ENCODE data around the gene PSMB2.
"Not testable (repeated sequence)": the region's sequence is repeated elsewhere in the genome, so short reads cannot be mapped to it uniquely, and the experiment has no call there.

Gene PSMB2

GRCh38 chr1:35580949-35581388 is 60.4 kb downstream of the PSMB2 start:
- no peak for TF ChIP-seq CTCF (IDR thresholded peaks at IDR 0.05; ENCODE audit: poor library complexity, severe bottlenecking)
- H3K27me3 ChIP-seq (ENCODE audit: insufficient read depth, poor library complexity, severe bottlenecking), result no peaks in the 10 kb centered on the region
- no peak overlapping the region for H3K27ac ChIP-seq (ENCODE audit: poor library complexity, severe bottlenecking)
- no peaks in the 10 kb centered on the region for H3K4me1 ChIP-seq (ENCODE audit: insufficient read depth, poor library complexity, severe bottlenecking)
- no peak for DNase-seq (ENCODE audit: low spot score)
- no peak overlapping the region for H3K4me3 ChIP-seq (ENCODE audit: severe bottlenecking)
- no peaks in the 10 kb centered on the region for H3K36me3 ChIP-seq (ENCODE audit: low read depth)
- no peak for ATAC-seq (ENCODE audit: low read depth)
- H3K9me3 ChIP-seq (ENCODE audit: severe bottlenecking), result no peaks in the 10 kb centered on the region

GRCh38 chr1:35577071-35577998 is 64.0 kb downstream of the PSMB2 start:
- TF ChIP-seq CTCF (IDR thresholded peaks at IDR 0.05; ENCODE audit: poor library complexity, severe bottlenecking), result no peak
- Histone ChIP-seq H3K9me3 (ENCODE audit: severe bottlenecking) (no peaks in the 10 kb centered on the region), H3K27me3 (ENCODE audit: insufficient read depth, poor library complexity, severe bottlenecking) (no peaks in the 10 kb centered on the region), H3K4me1 (ENCODE audit: insufficient read depth, poor library complexity, severe bottlenecking) (no peaks in the 10 kb centered on the region), H3K4me3 (ENCODE audit: severe bottlenecking) (no peak overlapping the region), H3K27ac (ENCODE audit: poor library complexity, severe bottlenecking) (no peak overlapping the region), H3K36me3 (ENCODE audit: low read depth) (no peaks in the 10 kb centered on the region)
- no peak for ATAC-seq (ENCODE audit: low read depth)
- no peak for DNase-seq (ENCODE audit: low spot score)

GRCh38 chr1:35576766-35577070 is 64.6 kb downstream of the PSMB2 start:
- DNase-seq (ENCODE audit: low spot score); H3K9me3 ChIP-seq (ENCODE audit: severe bottlenecking); H3K27me3 ChIP-seq (ENCODE audit: insufficient read depth, poor library complexity, severe bottlenecking); ATAC-seq (ENCODE audit: low read depth); H3K36me3 ChIP-seq (ENCODE audit: low read depth); H3K4me3 ChIP-seq (ENCODE audit: severe bottlenecking); H3K4me1 ChIP-seq (ENCODE audit: insufficient read depth, poor library complexity, severe bottlenecking); H3K27ac ChIP-seq (ENCODE audit: poor library complexity, severe bottlenecking): not testable (repeated sequence)

GRCh38 chr1:35576061-35576765 is 65.1 kb downstream of the PSMB2 start:
- H3K9me3 ChIP-seq (ENCODE audit: severe bottlenecking), result no peaks in the 10 kb centered on the region
- H3K36me3 ChIP-seq (ENCODE audit: low read depth), result no peaks in the 10 kb centered on the region
- DNase-seq (ENCODE audit: low spot score), result no peak
- ATAC-seq (ENCODE audit: low read depth), result no peak
- H3K27ac ChIP-seq (ENCODE audit: poor library complexity, severe bottlenecking), result no peak overlapping the region
- H3K4me3 ChIP-seq (ENCODE audit: severe bottlenecking), result no peak overlapping the region
- no peak for TF ChIP-seq CTCF (IDR thresholded peaks at IDR 0.05; ENCODE audit: poor library complexity, severe bottlenecking)
- H3K27me3 ChIP-seq (ENCODE audit: insufficient read depth, poor library complexity, severe bottlenecking), result no peaks in the 10 kb centered on the region
- H3K4me1 ChIP-seq (ENCODE audit: insufficient read depth, poor library complexity, severe bottlenecking), result no peaks in the 10 kb centered on the region

- ATAC-seq (ENCODE audit: low read depth), result no peak
- no peak overlapping the region for H3K4me3 ChIP-seq (ENCODE audit: severe bottlenecking)
- DNase-seq (ENCODE audit: low spot score), result no peak
- TF ChIP-seq CTCF (IDR thresholded peaks at IDR 0.05; ENCODE audit: poor library complexity, severe bottlenecking), result no peak
- no peaks in the 10 kb centered on the region for H3K9me3 ChIP-seq (ENCODE audit: severe bottlenecking)
- H3K27ac ChIP-seq (ENCODE audit: poor library complexity, severe bottlenecking), result no peak overlapping the region
- no peaks in the 10 kb centered on the region for H3K4me1 ChIP-seq (ENCODE audit: insufficient read depth, poor library complexity, severe bottlenecking)
- no peaks in the 10 kb centered on the region for H3K27me3 ChIP-seq (ENCODE audit: insufficient read depth, poor library complexity, severe bottlenecking)
- H3K36me3 ChIP-seq (ENCODE audit: low read depth), result no peaks in the 10 kb centered on the region
Measured at GRCh38 chr1:35575416-35575958, 65.8 kb downstream of the PSMB2 start.
